ENCODE results near the gene LRTM2.

Gene LRTM2

GRCh38 chr12:1872448-1872847, 52.1 kb downstream of the LRTM2 start:
- TF ChIP-seq, protein P1, sequence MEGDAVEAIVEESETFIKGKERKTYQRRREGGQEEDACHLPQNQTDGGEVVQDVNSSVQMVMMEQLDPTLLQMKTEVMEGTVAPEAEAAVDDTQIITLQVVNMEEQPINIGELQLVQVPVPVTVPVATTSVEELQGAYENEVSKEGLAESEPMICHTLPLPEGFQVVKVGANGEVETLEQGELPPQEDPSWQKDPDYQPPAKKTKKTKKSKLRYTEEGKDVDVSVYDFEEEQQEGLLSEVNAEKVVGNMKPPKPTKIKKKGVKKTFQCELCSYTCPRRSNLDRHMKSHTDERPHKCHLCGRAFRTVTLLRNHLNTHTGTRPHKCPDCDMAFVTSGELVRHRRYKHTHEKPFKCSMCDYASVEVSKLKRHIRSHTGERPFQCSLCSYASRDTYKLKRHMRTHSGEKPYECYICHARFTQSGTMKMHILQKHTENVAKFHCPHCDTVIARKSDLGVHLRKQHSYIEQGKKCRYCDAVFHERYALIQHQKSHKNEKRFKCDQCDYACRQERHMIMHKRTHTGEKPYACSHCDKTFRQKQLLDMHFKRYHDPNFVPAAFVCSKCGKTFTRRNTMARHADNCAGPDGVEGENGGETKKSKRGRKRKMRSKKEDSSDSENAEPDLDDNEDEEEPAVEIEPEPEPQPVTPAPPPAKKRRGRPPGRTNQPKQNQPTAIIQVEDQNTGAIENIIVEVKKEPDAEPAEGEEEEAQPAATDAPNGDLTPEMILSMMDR (IDR thresholded peaks at IDR 0.05; ENCODE audit: low read depth, low read length, missing control alignments), result no peak
- H3K4me3 ChIP-seq (ENCODE audit: low read depth, low read length), result no peak overlapping the region
- in situ Hi-C loops (cut with HindIII; ENCODE audit: low sequenced_read_pairs), result no loop called here
- no peak for DNase-seq (ENCODE audit: low read depth)

GRCh38 chr12:1873531-1874510, 53.5 kb downstream of the LRTM2 start:
- TF ChIP-seq, protein P1 (IDR thresholded peaks at IDR 0.05; ENCODE audit: low read depth, low read length, missing control alignments), result no peak
- no peak for DNase-seq (ENCODE audit: low read depth)
- in situ Hi-C loops (cut with HindIII; ENCODE audit: low sequenced_read_pairs), result no loop called here
- no peak overlapping the region for H3K4me3 ChIP-seq (ENCODE audit: low read depth, low read length)

GRCh38 chr12:1875608-1876007, 55.2 kb downstream of the LRTM2 start:
- no peak overlapping the region for H3K4me3 ChIP-seq (ENCODE audit: low read depth, low read length)
- in situ Hi-C loops (cut with HindIII; ENCODE audit: low sequenced_read_pairs), result no loop called here
- TF ChIP-seq, protein P1 (IDR thresholded peaks at IDR 0.05; ENCODE audit: low read depth, low read length, missing control alignments), result no peak
- DNase-seq (ENCODE audit: low read depth), result no peak

DNA sequence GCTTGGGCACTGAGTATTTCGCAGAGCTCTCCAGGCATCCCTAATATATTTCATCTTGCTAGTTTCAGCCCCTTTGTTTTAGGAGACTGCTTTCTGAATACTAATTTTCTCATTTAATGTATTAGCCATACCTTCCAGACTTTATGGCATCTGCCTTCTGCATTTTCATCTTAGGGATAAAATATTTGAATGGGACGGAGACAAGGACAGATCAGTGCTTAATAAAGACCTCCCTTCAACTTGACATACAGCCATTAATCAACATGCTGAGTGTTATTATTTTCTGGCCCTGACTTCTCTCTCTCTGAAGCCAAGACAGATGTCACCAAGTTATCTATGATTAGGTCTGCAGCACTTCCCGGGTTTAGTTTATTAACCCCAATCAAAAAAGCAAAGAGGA, 55.7 kb downstream of the LRTM2 start:
- in situ Hi-C loops (cut with HindIII; ENCODE audit: low sequenced_read_pairs), result no loop called here
- DNase-seq (ENCODE audit: low read depth), result no peak
- H3K4me3 ChIP-seq (ENCODE audit: low read depth, low read length), result no peak overlapping the region
- TF ChIP-seq, protein P1 (IDR thresholded peaks at IDR 0.05; ENCODE audit: low read depth, low read length, missing control alignments), result no peak

- in situ Hi-C loops (cut with HindIII; ENCODE audit: low sequenced_read_pairs), result no loop called here
- H3K4me3 ChIP-seq (ENCODE audit: low read depth, low read length), result no peak overlapping the region
- no peak for DNase-seq (ENCODE audit: low read depth)
- TF ChIP-seq, protein P1 (IDR thresholded peaks at IDR 0.05; ENCODE audit: low read depth, low read length, missing control alignments), result no peak
These were observed 57.0 kb downstream of the LRTM2 start for GRCh38 chr12:1877169-1877878.

DNA sequence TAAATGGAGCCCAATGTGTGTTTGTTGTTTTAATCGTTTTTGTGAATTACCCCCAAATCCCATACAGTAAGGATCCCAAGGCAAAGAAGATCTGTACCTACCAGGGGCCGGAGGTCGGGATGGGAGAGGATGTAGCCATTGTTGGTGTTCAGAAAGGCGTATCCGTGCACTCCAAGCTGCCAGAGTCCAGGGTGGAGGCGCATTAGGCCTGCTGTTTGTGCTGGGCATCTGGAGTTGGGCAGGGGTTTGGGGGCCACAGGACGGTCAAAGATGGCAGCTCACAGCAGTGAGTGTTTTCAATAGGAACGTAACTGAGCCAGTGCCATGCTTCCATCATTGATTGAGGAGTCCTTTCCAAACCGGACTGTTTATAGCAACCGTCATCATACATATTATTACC, 57.8 kb downstream of the LRTM2 start:
- no peak for DNase-seq (ENCODE audit: low read depth)
- TF ChIP-seq, protein P1 (IDR thresholded peaks at IDR 0.05; ENCODE audit: low read depth, low read length, missing control alignments), result no peak
- H3K4me3 ChIP-seq (ENCODE audit: low read depth, low read length), result no peak overlapping the region
- in situ Hi-C loops (cut with HindIII; ENCODE audit: low sequenced_read_pairs), result no loop called here

Data from astrocyte of the cerebellum (primary cell).